HL-60 (cell line): ENCODE results near the gene PRSS3.

ENCODE experiments used
- CTCF ChIP-seq: IDR thresholded peaks from one replicate; pipeline ENCODE4 v1.5.1; 2011; ENCODE audit warnings: low read length, control low read depth, inconsistent platforms; ENCODE audit not compliant: insufficient read depth
- GABPA ChIP-seq: IDR thresholded peaks from 2 replicates; pipeline ENCODE4 v1.6.1; 2012; ENCODE audit warnings: low read depth
- POLR2AphosphoS5 ChIP-seq: IDR thresholded peaks from 2 replicates; pipeline ENCODE4 v1.6.1; 2012; ENCODE audit warnings: low read depth
- REST ChIP-seq: IDR thresholded peaks from 2 replicates; pipeline ENCODE4 v1.6.1; 2012; ENCODE audit warnings: low read depth; ENCODE audit not compliant: insufficient replicate concordance
- SPI1 ChIP-seq: IDR thresholded peaks from 2 replicates; pipeline ENCODE4 v1.6.1; 2012; ENCODE audit warnings: low read depth, mild to moderate bottlenecking, borderline replicate concordance

DNA sequence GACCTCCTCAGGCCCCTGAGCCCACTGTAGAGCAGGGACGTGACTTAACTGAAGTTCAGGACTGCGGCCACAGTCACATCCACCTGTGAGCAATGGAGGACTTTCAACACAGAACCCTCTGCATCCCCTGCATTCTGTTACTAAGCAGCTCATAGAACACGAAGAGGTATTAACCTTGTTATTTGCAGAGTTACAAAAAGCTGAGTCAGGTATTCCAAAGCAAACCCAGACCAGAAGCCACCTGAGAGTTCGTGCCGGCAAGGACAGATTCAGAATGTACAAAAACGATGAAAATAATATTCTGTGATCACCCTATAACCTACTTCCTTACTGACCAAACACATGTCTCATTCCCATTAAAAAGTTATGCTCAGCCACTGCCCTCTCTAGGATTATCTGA lies 33.0 kb upstream of the PRSS3 start:
- TF ChIP-seq CTCF: no peak
- TF ChIP-seq GABPA: no peak
- TF ChIP-seq REST: no peak
- no peak for TF ChIP-seq SPI1
- no peak for TF ChIP-seq POLR2AphosphoS5
